Transverse colon (tissue), 4 donors: Measurements from ENCODE around the gene CNTRL. TPM values are rescaled to one million over a fixed set of nuclear protein-coding genes. Genes with fewer than 3 reads are reported as not detected.

Experiments used
- DNase-seq: peaks from one replicate; pipeline ENCODE4 v3.0.0-alpha.2; 2019
- H3K27ac ChIP-seq, 4 donors: fragments of 200-600 bp; sonication (generic); 2 replicates each; pipeline ENCODE4 v1.5.1; 2016 to 2018; ENCODE audit warnings: inconsistent platforms in 4 of 4
- H3K27me3 ChIP-seq: fragments of 200-600 bp; sonication (generic); 2 replicates; pipeline ENCODE4 v1.5.1; 2017; ENCODE audit warnings: inconsistent platforms
- H3K36me3 ChIP-seq, 4 donors: fragments of 200-600 bp; sonication (generic); 2 replicates each; pipeline ENCODE4 v1.5.1; 2017 to 2019; ENCODE audit warnings: inconsistent platforms in 4 of 4
- H3K4me1 ChIP-seq, 4 donors: fragments of 200-600 bp; sonication (generic); 2 replicates each; pipeline ENCODE4 v1.5.1; 2017 to 2020; ENCODE audit warnings: inconsistent platforms in 4 of 4
- H3K4me3 ChIP-seq, 4 donors: fragments of 200-600 bp; sonication (generic); 1 replicate in 1 of 4; 2 replicates in 3 of 4; pipeline versions ENCODE4 v1.5.1 to v1.6.1; 2017 to 2019; ENCODE audit warnings: inconsistent platforms in 4 of 4
- H3K9me3 ChIP-seq, 2 donors: fragments of 200-600 bp; sonication (generic); 2 replicates each; pipeline ENCODE4 v1.5.1; 2017 to 2019; ENCODE audit warnings: inconsistent platforms in 2 of 2
- EP300 ChIP-seq: sonication (generic); formaldehyde crosslinking; IDR thresholded peaks from one replicate; pipeline ENCODE4 v1.6.1; 2017; ENCODE audit warnings: antibody characterized with exemption, low read depth
- POLR2A ChIP-seq: fragments of 450-650 bp; IDR thresholded peaks from one replicate; pipeline ENCODE4 v1.6.1; 2016; ENCODE audit warnings: antibody characterized with exemption, mild to moderate bottlenecking, moderate library complexity
- POLR2AphosphoS5 ChIP-seq, 3 donors: sonication (generic); formaldehyde crosslinking; IDR thresholded peaks; one replicate each; pipeline ENCODE4 v1.6.1; 2016; ENCODE audit warnings: antibody characterized with exemption in 3 of 3
- WGBS, 2 donors: methylation state at CpG; one replicate each; pipeline ENCODE4 v1.1.5; 2018; ENCODE audit warnings: low coverage in 1 of 2; 5-methylcytosine and 5-hydroxymethylcytosine counted together
- in situ Hi-C, 4 donors: fragments of 200-750 bp; cut with MboI; loops; one replicate each; pipeline versions ENCODE4 v1.15.0 to v1.15.1; 2017; ENCODE audit warnings: low sequenced_read_pairs in 3 of 4, low pct_ligation_motif_present in 1 of 4, low pct_unique_long_range_greater_than_20kb in 1 of 4
- intact Hi-C: fragments of 100-400 bp; cut with DNase I; formaldehyde crosslinking; loops from one replicate; pipeline ENCODE4 v1.15.1; 2023; ENCODE audit warnings: low total_unique reads
- total RNA-seq, 4 donors: library from RNA; depleted of rRNA; stranded (reverse); fragments of >200 nt; gene quantifications; one replicate each; pipeline ENCODE4 v1.1.0, GENCODE V29; 2016
- TF ChIP-seq, protein P1 (sequence below), 5 experiments: fragments of 200-600 bp in 3 of 5; fragments of 450-650 bp in 2 of 5; sonication (generic) in 3 of 5; IDR thresholded peaks; 1 replicate in 2 of 5; 2 replicates in 3 of 5; pipeline ENCODE4 v1.5.1; 2016 to 2017; ENCODE audit warnings: antibody characterized with exemption in 5 of 5, inconsistent platforms in 3 of 5, mild to moderate bottlenecking in 2 of 5, moderate library complexity in 1 of 5

The CNTRL gene
- total RNA-seq, 4 donors from 2014 or later, result 6.0 to 21.3 (median 11.2) TPM

GRCh38 chr9:121187636-121188305, 113.0 kb downstream of the CNTRL start:
- in situ Hi-C loops, result no loop called here
- Histone ChIP-seq H3K4me1 (peaks cover 4 to 89% (median 20%) of the 10 kb centered on the region in 4 donors), H3K27me3 (no peaks in the 10 kb centered on the region)

DNA sequence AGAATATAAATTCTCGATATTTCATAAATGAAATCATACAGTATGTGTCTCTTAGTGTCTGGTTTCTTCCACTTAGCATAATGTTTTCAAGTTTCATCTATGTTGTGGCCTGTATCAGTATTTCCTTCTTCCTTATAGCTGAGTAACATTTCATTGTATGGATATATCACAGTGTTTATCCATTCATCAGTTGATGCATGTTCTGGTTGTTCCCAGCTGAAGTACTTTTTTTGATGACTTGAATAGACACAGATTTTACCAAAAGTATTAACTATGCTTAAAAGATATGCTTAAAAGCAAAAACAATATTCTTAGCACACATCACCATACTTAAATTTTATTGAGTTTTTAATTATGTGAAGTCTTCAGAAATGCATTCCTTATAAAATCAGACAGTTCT, 114.3 kb downstream of the CNTRL start:
- H3K9me3 ChIP-seq, result no peaks in the 10 kb centered on the region
- H3K4me1 ChIP-seq, result peaks cover 11 to 90% (median 24%) of the 10 kb centered on the region in 4 donors
- no peak for DNase-seq
- TF ChIP-seq POLR2AphosphoS5 (IDR thresholded peaks at IDR 0.05) (no peak), POLR2A (no peak), EP300 (no peak)
- TF ChIP-seq, protein P1, sequence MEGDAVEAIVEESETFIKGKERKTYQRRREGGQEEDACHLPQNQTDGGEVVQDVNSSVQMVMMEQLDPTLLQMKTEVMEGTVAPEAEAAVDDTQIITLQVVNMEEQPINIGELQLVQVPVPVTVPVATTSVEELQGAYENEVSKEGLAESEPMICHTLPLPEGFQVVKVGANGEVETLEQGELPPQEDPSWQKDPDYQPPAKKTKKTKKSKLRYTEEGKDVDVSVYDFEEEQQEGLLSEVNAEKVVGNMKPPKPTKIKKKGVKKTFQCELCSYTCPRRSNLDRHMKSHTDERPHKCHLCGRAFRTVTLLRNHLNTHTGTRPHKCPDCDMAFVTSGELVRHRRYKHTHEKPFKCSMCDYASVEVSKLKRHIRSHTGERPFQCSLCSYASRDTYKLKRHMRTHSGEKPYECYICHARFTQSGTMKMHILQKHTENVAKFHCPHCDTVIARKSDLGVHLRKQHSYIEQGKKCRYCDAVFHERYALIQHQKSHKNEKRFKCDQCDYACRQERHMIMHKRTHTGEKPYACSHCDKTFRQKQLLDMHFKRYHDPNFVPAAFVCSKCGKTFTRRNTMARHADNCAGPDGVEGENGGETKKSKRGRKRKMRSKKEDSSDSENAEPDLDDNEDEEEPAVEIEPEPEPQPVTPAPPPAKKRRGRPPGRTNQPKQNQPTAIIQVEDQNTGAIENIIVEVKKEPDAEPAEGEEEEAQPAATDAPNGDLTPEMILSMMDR (IDR thresholded peaks at IDR 0.05), result no peak
- 59 to 76% methylated on average over 1 of the region's 1 CpG for WGBS, 2 donors
- intact Hi-C loops, result no loop called here
- peaks cover 0 to 6% (median 2%) of the 10 kb centered on the region in 4 donors for H3K36me3 ChIP-seq
- no peaks in the 10 kb centered on the region for H3K27me3 ChIP-seq
- no peak overlapping the region for H3K27ac ChIP-seq
- in situ Hi-C loops, result no loop called here
- no peak overlapping the region for H3K4me3 ChIP-seq

More at GRCh38 chr9:121187636-121188305, 113.0 kb downstream of the CNTRL start:
- intact Hi-C loops, result no loop called here
- H3K4me3 ChIP-seq, result no peak overlapping the region
- WGBS, 2 donors, result 63 to 69% methylated on average over 3 of the region's 3 CpGs
- H3K36me3 ChIP-seq, result peaks cover 0 to 6% (median 2%) of the 10 kb centered on the region in 4 donors
- TF ChIP-seq POLR2A (no peak), POLR2AphosphoS5 (IDR thresholded peaks at IDR 0.05) (no peak), EP300 (no peak)
- TF ChIP-seq, protein P1 (IDR thresholded peaks at IDR 0.05), result no peak
- H3K9me3 ChIP-seq, result no peaks in the 10 kb centered on the region
- no peak overlapping the region for H3K27ac ChIP-seq
- DNase-seq, result no peak

- Histone ChIP-seq H3K4me3 (no peak overlapping the region), H3K36me3 (peaks cover 0 to 6% (median 2%) of the 10 kb centered on the region in 4 donors), H3K9me3 (no peaks in the 10 kb centered on the region), H3K27me3 (no peaks in the 10 kb centered on the region), H3K4me1 (peaks cover 11 to 91% (median 28%) of the 10 kb centered on the region in 4 donors), H3K27ac (no peak overlapping the region)
- TF ChIP-seq POLR2AphosphoS5 (IDR thresholded peaks at IDR 0.05) (no peak), EP300 (no peak), POLR2A (no peak)
- TF ChIP-seq, protein P1 (IDR thresholded peaks at IDR 0.05), result no peak
- in situ Hi-C loops, result no loop called here
- 87 to 90% methylated on average over 3 of the region's 3 CpGs for WGBS, 2 donors
- intact Hi-C loops, result no loop called here
- no peak for DNase-seq
Measured at GRCh38 chr9:121189660-121190059, 114.9 kb downstream of the CNTRL start.

DNA sequence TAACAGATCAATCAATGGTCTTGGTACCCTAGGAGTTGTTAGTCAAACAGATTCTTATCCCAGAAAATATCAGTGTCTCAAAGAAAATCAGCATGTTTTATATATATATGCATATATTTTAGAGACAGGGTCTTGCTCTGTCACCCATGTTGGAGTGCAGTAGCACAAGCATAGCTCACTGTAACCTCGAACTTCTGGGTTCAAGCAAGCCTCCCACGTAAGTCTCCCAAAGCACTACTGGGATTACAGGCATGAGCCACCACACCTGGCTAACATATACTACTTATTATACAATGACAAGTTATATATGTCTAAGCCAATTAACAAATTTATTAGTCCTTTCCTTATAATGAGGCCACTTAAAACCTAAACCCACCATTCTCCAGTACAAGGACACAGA, 116.5 kb downstream of the CNTRL start:
- in situ Hi-C loops (no loop called here), intact Hi-C loops (no loop called here)
- Histone ChIP-seq H3K27ac (no peak overlapping the region), H3K4me1 (peaks cover 26 to 93% (median 42%) of the 10 kb centered on the region in 4 donors), H3K27me3 (no peaks in the 10 kb centered on the region), H3K4me3 (no peak overlapping the region), H3K36me3 (peaks cover 0 to 6% (median under 1%) of the 10 kb centered on the region in 4 donors), H3K9me3 (no peaks in the 10 kb centered on the region)
- no peak for TF ChIP-seq POLR2A
- no peak for TF ChIP-seq POLR2AphosphoS5 (IDR thresholded peaks at IDR 0.05)
- no peak for TF ChIP-seq EP300
- TF ChIP-seq, protein P1 (IDR thresholded peaks at IDR 0.05), result no peak
- no peak for DNase-seq
- WGBS, 2 donors, result 86% methylated on average over 2 of the region's 2 CpGs; no CpG with 5 or more reads in 1 of the 2 donors
